Dedifferentiated amniotic fluid mesenchymal stem cell (primary cell): ENCODE data around the gene SOCS3.

Experiments used
- DNase-seq: peaks from one replicate; pipeline ENCODE4 v3.0.0-alpha.2; 2016; ENCODE audit errors: extremely low spot score

SOCS3 gene

DNA sequence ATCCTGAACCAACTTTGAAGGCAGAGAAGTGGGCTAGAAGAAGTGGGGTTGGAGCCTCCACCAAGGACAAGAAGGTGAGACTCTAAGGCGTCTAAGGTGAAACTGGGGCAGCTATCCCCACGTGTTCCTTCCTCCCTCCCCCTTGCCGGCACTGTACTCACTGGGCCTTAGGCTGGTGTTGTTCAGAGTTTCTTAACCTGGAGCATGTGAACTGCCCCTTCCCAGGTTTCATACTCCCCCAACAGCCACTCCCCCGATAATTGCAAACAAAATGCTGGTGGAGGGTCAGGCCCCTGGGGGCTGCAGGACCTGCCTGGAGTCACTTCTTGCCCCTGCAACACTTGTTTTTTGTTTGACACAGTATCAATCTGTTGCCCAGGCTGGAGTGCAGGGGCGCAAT lies 7.3 kb upstream of the SOCS3 start:
- no peak for DNase-seq

DNA sequence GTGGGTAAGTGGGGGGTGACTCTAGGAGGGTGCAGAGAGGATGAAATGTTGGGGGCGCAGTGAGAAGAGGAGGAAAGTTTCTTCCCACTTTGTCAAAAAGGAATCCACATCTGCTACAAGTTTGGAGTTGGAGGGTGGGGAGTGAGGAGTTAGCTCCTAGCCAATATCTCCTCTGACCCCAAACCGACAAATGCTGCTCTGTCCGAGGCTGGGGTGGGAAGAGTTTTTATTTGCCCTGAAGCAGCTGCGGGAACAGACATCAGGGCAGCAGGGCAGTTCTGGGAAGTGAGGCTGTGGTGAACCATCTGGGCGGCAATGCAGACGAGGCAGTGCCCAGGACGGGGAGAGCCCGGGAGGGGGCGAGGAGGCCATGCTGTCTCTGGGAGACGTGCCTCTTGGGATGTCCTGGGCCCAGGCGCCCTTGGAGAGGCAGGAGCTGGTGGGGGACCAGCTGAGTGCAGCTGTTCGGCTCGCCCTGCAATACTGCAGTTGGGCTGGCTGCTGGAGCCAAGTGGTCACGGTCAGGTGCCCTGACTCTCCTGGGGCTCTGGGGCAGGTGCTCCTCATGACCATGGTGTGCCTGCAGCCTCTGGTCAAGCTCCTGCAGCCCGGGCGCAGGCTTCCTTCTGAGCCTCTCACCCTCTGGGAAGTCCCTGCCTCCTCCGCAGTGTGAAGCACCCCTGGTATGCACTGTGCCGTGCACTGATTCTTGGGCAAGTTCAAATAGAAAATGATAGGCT lies 6.4 kb upstream of the SOCS3 start:
- DNase-seq = no peak

DNA sequence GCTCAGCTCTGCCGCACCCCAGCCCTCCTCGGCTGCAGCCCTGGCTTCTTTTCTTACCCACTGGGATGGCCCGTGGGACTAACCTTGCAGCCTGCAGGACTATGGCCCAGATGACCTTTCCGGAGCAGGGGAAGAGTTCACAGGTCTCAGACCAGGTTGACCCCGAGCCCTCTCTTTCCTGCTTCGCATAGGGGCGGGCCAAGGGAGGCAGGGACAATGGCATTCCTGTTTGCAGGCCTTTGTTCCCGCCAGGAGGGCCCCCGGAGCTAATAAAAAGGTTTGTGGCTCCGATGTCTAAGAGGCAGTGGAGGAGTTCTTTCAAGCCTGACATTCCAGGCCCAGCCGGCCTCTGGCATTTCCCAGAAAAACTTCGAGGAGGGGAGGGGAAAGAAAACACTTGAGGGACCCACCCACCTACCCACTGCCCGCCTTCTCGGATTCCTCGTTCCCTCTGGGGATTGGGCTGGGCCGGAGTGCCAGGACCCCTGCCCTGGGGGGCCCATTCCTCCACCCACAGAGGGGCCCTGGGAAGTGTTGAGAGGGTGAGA lies 5.8 kb upstream of the SOCS3 start:
- peak; percentile 67 for DNase-seq

DNA sequence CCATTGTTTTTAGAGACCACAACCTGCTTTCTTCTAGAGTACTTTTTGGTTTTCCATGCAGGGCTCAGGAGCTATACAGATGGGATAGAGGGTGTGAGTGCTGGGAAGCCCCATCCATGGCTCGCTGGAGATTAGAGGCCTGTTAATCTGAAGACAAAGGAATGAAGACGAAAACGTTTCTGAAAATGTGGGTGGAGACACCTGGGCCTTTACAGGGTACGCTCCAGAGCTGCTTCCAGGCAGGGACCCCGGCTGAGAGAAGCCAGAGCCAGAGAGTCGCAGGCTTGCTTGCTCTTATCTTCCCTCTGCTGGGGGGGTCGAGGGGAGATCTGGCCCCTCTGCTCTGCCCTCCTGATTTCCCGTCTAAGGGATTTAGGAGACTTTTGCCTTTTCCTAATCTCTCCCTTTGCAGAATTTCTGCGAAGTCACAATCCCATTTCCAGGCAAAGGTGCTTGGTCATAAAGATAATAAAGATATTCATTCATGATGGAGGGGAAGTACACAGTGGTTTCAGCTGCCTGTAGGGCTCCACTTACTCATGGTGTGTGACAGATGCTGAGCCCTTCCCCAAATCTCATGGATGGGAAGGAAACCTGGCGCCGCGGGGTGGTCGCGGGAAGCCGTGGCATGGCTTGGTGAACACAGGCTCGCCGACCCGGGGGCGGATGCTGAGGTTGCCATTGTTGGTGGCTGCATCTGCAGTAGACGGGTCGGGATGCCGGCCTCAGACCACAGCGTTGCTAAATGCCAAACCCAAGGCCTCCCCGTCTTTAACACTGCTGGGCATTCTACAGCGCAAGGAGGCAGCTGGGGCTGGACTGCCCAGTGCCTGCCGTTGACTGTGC lies 4.8 kb upstream of the SOCS3 start:
- no peak for DNase-seq

DNA sequence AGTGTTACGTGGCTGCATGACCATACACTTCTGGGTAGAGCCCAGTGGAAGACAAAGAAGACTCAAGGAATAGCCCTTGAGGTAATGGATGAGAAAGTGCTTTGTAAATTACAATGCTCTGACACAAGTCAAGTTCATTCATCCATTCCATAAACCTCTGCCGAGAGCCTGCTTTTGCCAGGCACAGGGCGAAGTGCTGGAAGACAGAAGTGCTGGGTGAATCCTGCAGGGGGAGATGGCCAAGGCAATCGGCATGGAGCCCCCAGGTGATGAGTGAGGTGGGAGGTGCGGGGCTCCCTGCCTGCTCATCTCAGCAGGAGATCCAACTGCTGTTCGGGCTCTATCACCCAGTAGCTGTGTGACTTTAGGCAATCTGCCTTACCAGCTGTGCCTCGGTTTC lies 2.8 kb upstream of the SOCS3 start:
- no peak for DNase-seq

DNA sequence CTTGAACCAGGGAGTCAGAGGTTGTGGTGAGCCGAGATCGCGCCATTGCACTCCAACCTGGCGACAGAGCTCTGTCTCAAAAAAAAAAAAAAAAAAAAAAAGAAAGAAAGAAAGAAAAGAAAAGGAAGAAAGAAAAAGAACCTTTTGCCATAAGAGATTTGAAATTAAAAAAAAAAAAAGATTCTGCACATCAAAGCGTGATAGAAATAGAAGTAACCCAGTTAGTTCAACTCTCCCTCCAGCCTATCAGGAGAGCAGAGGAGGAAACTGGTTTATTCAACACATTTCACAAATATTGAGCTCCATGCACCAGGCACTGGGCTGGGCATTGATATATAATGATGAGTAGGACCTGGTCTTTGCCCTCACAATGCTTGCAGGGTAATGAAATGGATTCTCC lies 2.4 kb upstream of the SOCS3 start:
- no peak for DNase-seq

DNA sequence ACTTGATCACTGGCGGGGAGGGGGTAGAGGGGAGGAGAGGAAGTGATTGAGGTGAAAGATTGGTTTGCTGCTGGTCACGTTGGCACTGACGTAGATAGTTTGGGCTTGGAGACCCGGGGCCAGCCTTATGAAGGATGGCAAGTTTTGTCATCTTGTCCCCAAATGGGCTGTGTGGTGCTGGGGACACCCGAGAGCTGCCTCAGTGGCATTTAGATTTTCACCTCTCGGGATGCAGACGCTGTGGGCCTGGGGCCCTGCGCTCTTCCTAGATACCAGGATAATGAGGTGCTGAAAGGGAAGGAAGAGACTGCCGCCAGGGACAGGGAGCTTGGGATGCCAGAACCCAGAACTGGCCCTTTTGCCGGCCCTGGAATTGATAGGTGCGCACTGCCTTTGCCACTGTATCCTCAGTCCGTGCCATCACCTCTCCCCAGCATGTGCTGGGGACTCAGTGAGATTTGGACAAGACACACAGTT lies 1.4 kb upstream of the SOCS3 start:
- DNase-seq = no peak

DNA sequence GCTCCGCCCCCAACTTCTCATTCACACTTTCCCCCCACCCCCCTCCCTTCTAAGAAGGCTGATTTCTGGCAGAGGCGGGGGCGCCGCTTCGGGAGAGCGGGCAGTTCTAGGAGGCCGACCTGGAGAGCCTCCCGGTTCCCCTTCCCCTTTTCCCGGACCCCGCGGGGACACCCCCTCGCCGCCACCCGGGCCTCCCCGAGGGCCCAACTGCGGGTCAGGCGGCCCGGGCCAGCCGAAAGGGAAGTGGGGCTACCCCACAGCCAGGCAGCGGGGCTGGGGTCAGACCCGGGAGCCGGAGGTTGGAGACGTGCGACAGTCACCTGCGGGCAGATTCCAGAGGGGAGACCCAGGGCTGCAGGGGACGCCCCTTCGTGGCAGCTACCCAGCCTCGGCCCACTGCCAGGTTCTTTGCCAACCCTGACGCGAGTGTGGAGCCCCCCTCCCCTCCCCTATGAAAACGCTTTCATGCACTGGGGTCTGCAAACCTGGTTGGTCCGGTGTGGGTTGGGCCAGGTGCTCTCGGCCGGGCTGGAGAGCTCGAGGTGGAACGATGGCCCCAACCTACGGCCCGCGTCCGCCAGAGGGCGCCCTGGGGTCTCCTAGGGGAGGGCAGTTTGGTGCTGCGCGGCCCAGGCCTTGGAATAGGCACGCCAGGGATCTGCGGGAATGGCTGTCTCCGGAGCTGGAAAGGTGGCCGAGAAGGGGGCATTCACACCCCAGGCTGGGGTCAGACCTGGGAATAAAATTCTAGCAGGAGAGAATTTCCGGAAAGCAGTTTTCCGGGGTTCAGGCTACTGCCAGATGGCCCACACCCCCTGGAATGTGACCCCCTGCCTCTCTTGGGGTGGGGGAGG lies 721 bp upstream of the SOCS3 start:
- peak; percentile 76 for DNase-seq

DNA sequence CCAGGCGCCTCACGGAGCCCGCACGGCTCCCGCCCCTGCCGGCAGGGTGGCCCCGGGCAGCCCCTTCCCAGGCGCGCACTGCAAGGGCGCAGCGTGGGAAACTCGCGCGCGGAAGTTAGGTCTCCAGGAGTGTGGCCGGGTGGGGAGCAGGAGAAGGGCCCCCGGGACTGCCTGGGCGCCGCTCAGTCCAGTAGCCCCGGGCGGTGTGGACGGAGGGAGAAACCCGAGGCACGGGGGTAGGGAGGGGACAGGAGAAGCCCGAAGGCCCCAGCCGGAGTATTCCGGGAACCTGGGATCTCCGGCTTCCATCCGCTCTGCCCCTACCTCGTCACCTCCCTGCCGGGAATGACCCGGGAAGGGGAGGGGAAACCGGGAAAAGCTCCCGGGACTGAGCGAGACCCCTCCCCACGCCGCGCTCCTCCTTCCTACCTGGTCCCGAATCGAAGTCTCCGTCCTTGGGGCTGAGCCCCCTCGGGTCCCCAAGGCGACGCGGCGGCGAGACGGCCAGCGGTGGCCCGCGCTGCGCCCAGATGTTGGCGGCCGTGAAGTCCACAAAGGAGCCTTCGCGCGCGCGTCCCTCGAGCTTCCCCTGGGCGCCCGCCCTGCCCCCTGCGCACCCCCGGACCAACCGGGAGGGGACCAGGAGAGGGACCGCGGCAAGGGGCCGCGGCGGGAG lies 418 bp downstream of the SOCS3 start:
- DNase-seq = no peak

DNA sequence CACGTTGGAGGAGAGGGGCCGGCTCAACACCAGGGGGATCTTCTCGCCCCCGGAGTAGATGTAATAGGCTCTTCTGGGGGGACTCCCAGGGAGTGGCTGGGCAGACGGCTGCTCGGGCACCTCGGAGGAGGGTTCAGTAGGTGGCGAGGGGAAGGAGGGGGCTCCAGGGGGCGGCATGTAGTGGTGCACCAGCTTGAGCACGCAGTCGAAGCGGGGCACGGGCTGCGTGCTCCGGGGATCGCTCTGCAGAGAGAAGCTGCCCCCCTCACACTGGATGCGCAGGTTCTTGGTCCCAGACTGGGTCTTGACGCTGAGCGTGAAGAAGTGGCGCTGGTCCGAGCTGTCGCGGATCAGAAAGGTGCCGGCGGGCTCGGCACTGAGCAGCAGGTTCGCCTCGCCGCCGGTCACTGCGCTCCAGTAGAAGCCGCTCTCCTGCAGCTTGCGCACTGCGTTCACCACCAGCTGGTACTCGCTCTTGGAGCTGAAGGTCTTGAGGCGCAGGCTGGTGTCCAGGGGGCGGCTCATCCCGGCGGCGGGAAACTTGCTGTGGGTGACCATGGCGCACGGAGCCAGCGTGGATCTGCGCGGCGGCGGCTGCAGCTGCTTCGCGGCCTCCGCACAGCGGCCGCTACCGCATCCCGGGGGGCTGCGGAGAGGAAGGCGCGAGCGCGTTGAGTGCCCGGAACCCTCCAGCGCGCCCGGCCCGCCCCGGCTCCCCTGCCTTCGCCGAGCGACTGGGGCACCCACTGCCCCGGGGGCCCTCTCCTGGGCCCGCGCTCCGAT lies 1.1 kb downstream of the SOCS3 start:
- peak; percentile 21 for DNase-seq

DNA sequence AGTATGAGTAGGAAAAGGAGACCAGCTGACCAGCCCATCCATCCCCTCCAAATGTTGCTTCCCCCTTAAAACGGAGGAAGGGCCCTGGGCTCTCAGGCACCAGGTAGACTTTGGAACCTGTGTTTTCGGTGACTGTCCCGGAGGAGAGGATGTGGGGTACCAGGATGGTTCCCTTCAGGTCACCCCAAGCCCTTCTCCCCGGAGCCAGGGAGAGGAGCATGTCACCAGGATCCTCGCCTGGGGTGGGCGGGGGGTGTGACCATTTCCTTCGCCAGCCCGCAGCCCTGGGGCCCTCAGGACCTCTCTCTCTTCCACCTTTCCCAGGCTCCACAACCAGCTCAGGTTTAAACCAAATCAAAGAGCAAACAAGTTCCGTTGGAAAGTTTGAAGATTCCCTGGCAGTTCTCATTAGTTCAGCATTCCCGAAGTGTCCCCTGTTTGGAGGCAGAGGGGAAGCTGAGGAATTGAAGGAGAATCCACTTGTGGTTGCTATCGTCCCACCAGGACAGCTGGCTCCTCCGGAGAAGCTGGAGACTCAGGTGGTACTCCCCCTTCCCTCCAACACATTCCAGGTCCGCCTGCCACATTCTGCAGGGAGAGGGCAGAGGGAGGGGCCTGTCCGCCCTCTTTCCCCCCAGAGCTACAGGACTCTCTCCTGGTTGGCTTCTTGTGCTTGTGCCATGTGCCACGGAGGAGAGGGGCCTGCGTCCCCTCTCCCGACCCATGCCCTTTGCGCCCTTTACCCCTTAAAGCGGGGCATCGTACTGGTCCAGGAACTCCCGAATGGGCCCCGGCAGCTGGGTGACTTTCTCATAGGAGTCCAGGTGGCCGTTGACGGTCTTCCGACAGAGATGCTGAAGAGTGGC lies 2.0 kb downstream of the SOCS3 start:
- no peak for DNase-seq

DNA sequence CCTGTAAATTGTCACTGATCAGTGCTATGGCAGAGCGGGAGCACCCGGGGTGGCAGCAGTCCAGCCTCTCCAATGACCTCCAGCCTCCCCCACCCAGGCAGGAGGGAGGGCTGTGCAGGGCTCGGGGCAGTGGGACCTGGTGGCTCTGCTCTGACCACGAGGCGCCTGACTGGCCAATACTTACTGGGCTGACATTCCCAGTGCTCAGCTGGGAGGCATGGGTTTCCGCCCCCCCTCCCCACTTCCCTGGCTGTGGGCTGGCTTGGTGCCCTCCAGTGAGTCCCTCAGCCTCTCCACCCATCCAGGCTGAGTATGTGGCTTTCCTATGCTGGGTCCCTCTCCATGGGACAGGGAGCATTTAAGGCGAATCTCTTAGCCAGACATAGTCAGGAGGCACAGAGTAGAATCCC lies 2.7 kb downstream of the SOCS3 start:
- DNase-seq = peak; percentile 17

DNA sequence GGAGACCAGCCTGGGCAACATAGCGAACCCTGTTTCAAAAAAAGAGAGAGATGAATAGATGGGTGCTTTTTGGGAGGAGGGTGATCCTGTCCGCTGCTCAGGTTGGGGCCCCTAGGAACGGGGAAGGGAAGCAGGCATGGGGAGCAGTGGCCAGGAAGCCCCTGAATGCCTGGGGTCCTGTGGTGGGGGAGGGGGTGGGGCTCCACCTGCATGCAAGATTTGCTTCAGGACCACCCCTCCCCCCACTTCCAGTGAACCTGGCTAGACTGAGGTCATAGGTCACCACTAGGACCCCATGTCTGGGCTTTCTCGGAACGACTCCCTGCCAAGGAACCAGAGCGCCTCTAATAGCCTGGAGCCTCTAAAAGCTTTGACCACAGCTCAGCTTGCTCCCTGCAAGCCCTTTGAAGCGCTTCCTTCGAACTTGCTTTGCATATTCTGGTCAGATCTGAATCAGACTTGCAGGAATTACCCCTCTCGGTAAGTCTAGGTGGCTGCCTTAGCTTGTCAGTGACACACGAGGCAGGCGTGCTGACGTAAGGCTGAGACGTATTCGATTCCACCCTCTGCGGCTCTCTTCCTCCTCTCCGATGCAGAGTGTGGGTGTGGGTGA lies 3.7 kb downstream of the SOCS3 start:
- DNase-seq = peak; percentile 80

DNA sequence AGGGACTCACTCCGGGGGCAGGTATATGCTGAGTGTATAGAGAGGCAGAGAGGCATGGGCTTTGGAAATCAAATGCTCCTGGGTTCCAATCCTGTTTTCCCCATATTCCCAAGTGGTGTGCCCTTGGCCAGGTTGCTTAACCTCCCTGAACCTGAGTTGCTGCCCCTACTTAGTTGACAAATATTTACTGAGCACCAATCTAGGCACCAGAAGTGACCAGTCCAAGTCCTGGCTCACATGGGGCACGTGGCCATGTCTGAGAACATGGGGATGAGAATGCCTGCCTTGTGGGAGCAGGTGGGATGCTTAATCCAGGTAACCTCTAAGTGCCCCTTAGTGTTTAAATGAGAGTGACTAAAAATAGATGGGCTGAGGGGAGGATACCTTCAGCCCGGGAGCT lies 4.2 kb downstream of the SOCS3 start:
- DNase-seq = no peak

DNA sequence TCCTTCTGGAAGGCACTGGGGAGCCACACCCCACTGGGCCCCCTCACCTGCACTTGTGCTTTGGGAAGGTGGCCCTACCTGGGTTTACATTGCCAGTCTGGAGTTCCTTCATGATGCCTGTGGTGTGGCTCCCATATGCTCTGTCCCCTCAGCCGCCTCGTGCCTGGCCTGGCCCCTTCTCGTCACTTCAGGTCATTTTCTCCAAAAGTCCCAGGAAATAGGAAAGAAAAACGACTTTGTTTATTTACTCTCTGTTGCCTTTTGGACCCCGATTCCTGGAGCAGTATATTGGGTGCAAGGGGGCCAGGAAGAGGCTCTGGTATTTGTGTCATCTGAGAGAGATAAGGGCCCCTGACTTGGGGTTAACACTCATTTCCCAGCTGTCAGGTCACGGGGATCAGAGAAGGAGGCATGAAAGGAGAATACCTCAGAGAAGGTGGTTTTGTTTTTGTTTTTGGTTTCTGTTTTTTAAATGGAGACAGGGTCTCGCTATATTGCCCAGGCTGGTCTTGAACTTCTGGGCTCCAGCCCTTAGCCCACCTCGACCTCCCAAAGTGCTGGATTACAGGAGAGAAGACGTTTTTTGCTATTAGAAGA lies 4.7 kb downstream of the SOCS3 start:
- no peak for DNase-seq

DNA sequence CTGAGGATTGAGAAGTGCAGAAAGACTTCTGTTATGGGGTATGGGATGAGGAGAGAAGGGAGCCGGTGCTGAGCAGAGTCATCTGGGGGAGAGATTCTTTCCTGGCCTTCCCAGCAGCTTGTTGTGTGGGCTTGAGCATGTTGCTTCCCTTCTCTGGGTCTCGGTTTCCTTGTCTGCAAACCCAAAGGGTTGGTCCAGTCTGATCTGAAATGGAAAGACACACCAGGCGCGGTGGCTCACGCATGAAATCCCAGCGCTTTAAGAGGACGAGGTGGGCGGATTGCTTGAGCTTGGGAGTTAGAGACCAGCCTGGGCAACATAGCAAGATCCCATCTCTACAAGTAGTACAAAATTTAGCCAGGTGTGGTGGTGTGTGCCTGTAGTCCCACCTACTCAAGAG lies 6.0 kb downstream of the SOCS3 start:
- no peak for DNase-seq

DNA sequence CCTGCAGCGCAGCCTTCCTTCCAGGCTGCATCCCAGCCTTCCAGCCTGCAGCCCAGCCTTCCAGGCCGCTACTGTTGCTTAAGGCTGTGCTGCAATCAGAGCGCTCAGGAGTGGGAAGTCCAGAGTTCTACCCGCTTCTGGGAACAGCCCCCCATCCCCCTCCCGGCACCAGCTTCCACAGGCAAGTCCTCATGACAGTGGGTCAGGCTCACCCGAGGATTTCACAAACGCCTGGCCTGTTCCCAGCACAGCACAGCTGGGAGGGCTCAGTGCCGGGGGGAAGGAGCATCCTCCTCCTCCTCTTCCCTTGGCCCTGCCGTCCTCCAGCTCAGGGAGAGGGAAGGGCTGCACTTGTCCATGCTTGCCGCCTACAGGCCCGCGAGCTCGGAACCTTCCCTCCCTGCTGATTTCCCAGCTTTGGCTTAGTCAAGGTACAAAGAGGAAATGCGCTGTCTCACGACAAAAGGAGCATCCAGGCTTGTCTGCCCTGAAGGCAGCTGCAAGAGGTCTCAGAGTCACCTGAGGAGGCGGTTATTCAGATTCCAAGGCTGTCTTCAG lies 8.3 kb downstream of the SOCS3 start:
- DNase-seq = peak; percentile 97

DNA sequence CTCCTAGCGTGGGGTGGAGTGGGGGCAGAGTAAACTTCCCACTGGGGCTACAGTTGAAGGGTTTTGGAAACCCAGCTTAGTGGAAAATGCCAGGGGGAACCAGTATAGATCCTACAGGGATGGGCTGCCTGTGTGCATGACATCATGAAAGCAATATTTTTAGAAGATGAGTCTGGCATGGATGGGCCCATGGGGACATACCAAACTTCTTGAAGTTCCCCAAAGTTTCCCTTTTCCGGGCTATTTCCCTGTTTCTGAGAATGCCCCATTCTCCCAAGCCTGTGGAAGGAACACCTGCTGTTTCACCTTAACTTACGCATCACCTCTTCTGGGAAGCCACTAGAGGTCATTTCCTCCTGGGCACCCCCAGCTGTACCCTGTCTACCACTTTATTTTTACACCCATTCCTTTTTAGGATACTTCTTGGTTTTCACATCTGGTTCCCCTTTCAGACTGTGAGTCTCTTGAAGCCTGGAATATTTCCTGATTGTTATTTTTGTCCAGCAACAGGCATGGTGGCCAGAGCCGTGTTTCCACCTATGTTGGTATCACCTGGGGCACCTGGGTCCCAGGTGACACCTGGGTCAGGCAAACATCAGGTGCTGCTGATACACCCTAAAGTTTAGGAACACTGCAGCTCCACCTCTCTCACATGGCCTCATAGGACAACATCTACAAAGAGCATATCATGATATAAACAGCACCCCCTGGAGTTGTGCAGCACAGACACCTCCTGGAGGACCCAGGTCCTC lies 9.8 kb downstream of the SOCS3 start:
- no peak for DNase-seq
